HG03521 (cell line): ENCODE data around the gene MT3.

Experiments used
- ATAC-seq: cut with Tn5 transposase; IDR thresholded peaks from one replicate; pipeline ENCODE4 v1.9.1; 2021; ENCODE audit warnings: mild to moderate bottlenecking, moderate library complexity; ENCODE audit not compliant: unreplicated experiment

Gene MT3

DNA sequence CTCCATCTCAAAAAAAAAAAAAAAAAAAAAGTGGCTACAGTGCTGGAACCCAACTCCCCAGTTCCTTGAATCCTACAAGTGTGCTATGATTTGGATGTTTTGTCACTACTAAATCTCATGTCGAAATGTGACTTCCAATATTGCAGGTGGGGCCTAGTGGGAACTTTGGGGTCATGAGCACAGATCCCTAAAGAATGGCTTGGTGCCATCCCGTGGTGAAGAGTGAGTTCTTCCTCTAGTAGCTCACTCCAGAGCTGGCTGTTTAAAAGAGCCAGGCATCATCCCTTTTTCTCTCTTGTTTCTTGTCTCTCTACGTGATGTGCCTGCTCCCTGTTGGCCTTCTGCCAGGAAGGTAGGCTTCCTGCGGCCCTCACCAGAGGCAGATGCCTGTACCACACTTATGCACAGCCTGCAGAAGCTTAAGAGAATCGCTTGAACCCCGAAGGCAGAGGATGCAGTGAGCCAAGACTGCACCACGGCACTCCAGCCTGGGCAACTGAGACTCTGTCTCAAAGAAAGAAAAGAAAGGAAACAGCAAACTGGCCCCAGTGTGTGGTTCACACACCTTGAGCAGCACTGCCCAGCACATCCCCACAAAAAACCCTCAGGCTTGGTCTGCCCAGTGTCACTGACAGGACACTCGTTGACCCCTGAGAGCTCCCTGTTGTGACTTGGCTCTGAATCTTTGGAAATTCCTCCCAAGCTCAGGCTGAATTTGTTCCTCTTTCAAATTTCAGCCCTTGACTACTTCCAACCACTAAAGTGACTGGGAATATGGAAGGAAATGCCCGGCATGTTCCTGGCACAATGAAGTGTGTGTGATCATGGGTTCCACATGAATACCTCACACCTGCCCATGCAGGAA lies 39.4 kb downstream of the MT3 start:
- no peak for ATAC-seq

GRCh38 chr16:56629531-56629930 lies 40.2 kb downstream of the MT3 start:
- no peak for ATAC-seq

DNA sequence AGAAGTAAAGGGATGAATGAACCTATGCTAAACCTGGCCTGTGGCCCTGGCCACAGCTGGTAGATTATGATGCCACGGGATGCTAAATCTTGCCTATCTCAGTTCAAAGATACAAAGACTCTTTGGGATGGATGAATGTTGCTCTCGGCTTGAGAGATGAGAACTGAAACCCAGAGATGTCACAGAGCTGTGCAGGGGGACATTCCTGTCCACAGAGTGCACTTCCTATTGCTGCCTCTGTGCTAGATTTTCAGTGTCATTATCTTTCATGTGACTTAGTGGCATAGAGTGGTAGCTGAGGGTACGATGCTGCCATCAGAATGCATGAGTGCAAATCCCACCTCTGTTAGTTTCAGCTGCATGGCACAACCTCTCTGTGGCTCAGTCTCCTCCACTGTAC lies 40.8 kb downstream of the MT3 start:
- peak; percentile 57 for ATAC-seq

DNA sequence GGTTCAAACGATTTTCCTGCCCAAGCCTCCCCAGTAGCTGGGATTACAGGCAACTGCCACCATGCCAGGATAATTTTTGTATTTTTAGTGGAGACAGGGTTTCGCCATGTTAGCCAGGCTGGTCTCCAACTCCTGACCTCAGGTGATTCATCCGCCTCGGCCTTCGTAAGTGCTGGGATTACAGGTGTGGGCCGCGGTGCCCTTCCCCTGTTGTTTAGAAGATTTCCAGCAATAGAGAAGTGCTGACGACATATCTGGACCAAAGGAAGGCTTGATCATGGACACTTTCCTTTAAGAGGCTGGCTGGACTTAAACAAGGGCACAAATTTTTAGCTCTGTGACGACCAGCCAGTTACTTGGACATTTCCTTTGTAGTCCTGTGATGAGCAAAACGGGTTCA lies 41.9 kb downstream of the MT3 start:
- no peak for ATAC-seq

- no peak for ATAC-seq
Observed at GRCh38 chr16:56631832-56632155, 42.5 kb downstream of the MT3 start.

DNA sequence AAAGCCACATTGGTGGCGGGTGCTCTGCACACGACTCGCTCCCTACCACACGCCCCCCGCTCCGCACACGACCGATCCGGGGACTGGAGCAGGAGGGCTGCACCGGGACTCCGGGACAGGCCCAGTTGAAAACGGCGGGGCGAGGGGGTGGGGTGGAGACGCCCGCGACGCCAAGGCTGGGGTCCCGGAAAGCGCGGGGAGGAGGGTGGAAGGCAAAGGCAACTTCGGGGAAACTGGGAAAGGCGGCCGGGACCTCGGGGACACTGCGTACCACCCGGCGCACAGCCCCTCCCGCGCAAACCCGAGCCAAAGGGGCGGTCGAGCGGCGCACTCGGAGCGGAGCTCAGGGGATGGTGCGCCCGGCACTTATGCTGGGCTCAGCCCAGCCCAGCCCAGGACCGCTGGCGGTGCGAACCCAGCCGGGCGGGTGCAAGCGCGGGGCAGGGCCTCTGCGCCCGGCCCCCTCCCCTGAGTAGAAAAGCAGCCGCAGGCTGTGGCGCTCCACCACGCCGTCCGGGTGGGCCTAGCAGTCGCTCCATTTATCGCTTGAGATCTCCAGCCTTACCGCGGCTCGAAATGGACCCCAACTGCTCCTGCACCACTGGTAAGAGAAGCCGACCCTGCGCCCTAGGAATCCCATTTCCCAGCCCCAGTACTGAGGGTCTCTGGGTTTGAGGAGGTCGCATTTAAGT lies 43.0 kb downstream of the MT3 start, which contains the start of gene MT1M:
Gene MT1M (plus strand): TSS at position 504 of the 692 bp plus-strand sequence. CDS start 73 bp downstream, at position 577.
- ATAC-seq, result no peak

DNA sequence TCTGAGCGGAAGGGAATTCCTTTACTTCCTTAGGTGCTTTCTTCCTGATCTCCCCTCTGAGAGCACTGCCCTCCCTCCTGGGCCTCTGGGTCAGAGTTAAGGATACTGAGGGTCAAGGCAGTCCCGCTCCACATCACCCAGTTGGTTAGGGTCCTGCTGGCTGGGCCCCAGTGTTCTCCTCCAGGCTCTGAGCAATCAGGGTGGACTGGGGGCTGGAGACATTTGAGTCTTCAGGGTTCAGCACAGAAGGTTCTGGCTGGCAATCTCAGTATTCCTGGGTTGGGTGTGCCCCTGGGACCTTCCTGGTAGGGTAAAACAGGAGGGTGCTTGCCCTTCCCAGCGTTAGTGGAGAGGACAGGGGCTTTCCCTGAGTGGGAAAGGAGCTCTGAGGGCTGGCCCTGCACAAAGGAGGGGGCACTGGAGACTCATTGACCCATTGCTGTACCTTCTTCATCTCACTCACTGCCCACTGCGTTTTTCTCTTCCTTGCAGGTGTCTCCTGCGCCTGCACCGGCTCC lies 43.6 kb downstream of the MT3 start:
- no peak for ATAC-seq

DNA sequence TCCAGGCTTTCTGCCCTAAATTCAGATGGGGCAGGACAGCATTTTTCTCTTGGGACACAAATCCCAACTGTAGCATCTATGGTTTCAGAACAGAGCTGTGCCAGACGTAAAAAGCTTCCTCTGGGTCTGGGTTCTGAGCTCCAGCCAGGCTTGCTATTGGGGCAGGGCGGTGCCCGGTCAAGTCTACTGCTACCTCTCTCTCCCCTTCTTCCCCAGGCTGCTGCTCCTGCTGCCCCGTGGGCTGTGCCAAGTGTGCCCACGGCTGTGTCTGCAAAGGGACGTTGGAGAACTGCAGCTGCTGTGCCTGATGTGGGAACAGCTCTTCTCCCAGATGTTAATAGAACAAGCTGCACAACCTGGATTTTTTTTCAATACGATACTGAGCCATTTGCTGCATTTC lies 44.2 kb downstream of the MT3 start:
- ATAC-seq, result no peak

- ATAC-seq, result no peak
Observed at GRCh38 chr16:56634715-56635440, 45.5 kb downstream of the MT3 start.

GRCh38 chr16:56635441-56635967 lies 46.2 kb downstream of the MT3 start:
- ATAC-seq, result no peak

DNA sequence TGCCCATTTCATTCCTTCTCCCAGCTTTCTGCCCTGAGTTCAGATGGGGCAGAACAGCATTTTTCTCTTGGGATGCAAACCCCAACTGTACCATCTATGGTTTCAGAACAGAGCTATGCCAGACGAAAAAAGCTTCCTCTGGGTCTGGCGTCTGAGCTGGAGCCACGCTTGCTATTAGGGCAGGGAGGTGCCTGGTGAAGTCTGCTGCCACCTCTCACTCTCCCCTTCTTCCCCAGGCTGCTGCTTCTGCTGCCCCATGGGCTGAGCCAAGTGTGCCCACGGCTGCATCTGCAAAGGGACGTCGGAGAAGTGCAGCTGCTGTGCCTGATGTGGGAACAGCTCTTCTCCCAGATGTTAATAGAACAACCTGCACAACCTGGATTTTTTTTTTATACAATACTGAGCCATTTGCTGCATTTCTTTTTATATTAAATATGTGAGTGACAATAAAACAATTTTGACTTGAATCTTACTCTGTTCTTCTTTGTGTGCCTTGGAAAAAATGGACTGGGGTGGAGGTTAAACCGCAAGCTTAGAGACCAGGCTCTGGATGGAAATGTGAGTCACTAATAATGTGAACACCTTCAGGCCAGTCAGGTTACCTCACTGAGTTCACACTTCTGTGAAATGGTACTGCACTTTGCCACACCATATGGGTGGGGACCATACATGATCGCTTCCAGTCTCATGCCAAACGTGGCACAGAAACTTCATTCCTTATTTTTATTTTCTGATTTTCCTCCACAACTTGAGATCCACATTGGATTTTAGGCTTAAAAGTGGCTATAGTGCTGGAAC lies 47.5 kb downstream of the MT3 start:
- no peak for ATAC-seq

GRCh38 chr16:56637814-56638750 lies 48.8 kb downstream of the MT3 start, which contains the start of gene MT1A:
Gene MT1A (plus strand): TSS chr16:56638666. CDS start chr16:56638739, 73 bp downstream.
- no peak for ATAC-seq

DNA sequence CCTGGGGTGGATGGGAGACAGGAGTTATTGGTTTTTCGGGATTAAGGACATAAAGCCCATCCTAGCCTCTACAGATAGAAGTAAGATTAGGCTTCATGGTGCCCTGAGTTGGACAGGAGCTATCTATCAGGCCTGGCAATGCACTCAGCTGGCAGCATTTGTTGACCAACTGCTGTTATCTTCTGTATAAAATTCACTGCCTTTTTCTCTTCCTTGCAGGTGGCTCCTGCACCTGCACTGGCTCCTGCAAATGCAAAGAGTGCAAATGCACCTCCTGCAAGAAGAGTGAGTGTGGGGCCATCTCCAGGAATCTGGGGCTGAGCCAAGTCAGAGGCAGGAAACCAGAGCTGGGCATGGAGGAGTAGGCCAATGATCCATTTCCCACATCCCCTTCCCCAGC lies 49.7 kb downstream of the MT3 start:
- no peak for ATAC-seq

DNA sequence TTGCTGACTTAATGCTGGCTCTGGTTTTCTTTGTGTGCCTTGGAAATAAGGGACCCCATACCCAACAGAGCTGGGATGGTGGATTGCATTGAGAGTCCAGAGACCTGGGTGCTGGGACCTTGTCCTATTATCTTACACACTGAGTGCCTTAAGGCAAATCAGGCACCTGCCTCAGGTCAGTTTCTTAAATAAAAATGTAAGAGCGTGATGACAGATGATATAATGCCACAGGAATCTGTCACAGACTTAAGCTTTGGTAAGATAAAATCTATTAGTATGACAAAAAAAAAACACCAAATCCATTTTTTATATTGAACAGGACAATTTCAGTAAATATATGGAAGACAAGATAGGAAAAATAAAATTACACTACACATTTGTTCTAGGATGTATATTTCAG lies 50.7 kb downstream of the MT3 start:
- ATAC-seq, result no peak
